NCI-H1048 (cell line): ENCODE measurements around the gene RIMBP2.

Experiments used
- DNase-seq: peaks from one replicate; lab custom pipeline; 2025; lab: John Stamatoyannopoulos, UW

Gene RIMBP2

DNA sequence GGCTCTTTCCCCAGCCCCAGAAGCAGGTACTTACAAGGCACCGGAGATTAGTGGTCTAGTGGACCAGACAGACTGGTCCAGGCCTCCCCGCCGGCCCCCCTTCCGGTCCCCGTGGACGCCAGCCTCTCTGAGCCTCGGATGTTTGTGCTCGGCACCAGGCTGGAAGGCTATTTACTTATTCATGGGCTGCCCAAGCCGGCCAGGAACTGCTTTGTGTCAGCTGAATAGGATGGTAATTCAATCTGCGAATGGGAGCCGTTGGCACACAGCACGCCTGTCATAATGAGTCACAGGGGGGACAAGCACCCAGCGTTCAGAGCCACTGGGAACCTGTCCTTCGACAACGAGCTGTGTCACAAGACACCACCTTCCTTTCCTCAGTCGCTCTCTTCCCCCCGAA, 82.3 kb downstream of the RIMBP2 start:
- no peak for DNase-seq

DNA sequence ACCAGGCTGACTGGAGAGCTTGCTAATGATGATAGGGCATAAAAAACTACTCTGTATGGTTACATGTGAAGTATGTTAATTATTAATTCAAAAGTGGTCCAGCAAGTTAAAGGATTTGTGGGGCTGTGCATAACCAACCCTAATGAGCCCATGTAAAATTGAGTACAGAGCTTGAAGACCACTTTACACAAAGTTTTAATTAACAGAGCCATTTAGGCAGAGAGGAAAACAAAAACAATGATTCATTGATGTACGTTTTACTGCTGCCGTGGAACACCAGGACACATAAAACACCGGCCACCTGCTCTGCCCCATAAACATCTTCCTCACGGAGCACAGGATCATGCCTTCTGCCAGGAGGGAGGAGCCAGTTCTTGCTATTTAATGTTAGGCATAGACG, 83.5 kb downstream of the RIMBP2 start:
- no peak for DNase-seq

DNA sequence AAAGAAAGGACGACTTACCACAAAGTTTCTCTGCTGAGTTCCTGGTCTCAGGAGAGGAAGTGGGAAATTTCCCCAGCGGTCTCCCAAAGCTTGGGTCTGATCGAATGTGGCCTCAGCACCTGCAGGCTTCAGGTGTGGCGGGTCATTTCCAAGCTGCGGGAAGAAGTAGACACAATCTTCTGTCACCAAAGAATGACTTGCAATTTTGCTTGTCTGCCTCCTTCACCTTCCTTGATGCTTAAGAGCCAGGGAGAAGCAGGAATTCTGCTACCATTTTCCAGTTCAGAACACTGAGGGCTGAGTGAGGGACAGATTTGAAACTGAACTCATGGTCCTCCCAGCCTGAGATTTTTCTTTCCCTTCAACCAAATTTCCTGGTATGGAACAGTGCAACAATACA, 87.8 kb downstream of the RIMBP2 start:
- DNase-seq: no peak

DNA sequence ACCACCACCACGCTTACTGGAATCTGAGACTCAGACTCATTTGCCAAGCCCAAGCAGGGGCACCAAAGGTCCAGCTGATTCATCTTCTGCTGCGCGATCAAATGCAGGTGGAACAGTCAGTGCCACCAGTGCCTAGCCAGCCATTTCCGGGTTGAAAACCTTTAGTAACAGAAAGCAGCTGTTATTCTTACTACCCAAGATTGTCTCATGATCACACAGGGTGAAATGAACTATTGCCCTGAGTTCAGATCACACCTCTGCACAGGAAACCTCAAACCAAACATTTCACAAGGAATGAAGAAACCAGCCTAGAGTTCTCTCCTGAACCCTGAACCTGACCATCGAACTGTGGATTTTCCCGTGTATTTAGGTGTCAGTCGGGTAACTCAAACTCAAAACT, 88.9 kb downstream of the RIMBP2 start:
- no peak for DNase-seq

DNA sequence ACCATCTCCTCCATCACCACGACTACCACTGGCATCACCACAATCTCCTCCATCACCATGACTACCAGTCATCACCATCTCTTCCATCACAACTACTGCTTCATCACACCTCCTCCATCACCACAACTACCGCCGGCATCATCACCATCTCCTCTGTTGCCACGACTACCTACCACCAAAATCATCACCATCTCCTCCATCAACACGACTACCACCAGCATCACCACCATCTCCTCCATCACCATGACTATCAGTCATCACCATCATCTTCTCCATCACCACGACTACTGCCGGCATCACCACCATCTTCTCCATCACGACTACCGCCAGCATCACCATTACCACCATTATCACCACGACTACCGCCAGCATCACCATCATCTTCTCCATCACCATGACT, 89.5 kb downstream of the RIMBP2 start:
- no peak for DNase-seq

DNA sequence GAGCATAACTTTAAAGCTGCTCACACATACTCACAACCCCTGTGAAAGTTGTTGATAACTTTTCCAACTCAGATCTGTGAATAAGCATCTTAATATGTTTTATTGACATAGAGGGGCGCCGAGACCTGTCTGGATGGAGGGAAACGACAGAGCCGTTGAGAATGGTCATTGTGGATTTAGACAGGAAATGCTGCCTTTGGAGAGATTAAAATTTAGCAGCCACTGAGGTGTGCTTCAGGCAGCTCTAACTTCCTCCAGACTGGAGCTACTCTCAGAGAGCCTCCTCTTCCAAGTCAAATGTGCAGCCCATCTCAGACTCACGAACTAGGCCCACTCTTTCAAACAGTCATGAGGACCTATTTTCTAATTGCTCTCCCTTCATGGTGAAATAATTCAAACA, 90.9 kb downstream of the RIMBP2 start:
- DNase-seq: no peak

DNA sequence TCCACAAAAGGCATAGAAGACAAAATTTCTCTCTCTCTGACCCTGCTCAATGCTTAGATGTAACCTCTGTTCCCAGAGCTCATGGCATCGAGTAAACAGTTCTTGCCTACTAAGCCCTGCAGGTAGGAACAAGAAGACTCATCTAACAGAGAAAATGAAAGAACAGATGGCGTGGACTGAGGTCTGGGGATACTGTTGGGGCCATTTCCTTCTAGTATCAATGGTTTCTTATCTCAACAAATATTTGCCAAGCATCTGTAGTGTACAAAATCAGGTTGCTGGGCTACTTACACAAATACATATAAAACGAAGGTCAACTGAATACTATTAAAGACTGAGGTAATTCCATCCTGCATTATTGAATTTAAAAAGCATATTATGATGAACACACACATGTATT, 93.3 kb downstream of the RIMBP2 start:
- no peak for DNase-seq

DNA sequence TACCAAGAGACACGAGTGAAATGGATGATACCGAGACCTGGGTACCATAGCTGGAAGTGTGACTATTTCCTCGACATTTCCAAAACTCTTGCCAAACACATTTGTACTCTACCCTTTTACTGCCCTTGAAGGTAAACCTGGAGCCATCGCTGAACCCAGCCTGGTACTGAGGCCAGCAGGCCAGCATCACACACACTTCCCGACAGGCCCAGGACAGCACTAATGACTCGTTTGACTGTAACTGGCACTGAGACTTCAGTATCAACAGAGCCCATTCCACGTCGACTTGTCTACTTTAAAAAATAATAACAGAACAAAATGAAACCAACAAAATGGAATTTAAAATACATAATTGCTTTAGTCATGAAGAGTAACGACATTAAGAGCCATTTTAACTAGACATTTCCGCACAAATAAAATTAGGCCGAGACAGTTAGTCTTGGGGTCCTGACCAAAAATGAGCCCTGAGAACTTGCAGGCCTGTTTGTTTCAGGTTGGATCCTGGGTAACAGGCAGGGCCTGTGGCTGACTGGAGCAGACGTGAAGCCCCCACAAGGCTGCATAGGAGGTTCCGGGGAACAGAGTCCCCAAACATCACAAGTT, 94.3 kb downstream of the RIMBP2 start:
- no peak for DNase-seq

DNA sequence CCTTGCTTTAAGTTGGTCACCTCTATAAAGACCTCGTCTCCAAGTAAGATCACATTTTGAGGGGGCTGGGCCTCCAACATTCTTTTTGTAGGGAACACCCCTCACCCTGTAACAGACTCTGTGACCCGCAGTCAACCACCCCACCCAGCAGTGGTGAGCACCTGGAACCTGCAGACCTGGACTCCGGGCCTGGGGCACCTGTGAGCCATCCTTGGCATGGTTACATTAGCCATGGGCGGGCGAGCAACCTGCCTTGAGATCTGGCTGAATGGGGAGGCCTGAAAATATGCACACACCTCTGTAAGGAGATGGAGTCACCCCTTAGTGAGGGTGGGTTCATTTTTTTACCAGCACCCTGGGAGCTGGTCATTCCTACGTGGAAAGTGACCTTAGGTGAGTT, 95.3 kb downstream of the RIMBP2 start:
- DNase-seq: no peak

DNA sequence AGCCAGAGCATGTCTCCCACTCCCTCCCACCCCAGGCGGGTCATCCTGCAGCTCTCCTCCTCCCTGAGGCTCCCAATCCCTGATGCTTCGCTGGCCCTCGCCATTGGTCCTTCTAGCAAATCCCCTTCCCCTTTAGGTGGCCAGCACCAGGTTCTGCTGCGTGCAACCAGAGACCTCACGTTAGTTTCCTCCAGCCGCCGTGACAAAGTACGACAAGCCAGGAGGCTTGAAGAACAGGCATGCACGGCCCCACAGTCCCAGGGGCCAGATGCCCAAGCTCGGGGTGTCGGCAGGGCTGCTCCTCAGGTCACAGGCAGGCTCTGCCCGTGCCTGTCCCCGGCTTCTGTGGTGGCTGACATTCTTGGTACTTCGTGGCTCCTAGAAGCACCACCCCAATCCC, 95.8 kb downstream of the RIMBP2 start:
- DNase-seq: no peak

DNA sequence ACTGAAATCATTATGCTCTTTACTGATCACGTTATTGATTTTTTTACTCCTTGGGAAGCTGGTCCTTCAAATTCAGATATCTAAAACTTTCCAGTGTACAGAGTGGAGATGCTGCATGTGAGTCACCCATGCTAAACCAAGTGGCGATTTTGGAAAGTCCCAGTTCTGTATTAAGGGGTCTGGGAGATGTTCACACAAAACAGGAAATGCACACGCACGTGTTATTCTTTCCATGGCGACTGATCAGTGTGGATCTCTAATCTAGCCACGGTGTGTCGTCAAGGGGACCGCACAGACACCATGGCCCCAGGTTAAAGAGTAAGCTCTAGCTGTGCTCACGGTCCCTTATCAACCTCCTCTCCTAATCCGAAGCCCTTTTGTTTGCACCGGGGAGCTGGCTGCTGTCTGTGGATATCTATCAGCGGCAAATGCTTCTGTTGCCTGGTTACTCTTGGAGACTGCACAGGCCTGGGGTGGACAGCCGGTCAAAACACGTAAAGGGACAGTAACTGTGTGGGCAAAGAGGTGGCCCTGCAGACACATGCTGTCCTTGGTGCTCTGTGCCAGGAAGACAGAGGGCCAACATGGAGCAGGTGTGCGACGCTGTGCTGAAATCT, 96.6 kb downstream of the RIMBP2 start:
- no peak for DNase-seq

DNA sequence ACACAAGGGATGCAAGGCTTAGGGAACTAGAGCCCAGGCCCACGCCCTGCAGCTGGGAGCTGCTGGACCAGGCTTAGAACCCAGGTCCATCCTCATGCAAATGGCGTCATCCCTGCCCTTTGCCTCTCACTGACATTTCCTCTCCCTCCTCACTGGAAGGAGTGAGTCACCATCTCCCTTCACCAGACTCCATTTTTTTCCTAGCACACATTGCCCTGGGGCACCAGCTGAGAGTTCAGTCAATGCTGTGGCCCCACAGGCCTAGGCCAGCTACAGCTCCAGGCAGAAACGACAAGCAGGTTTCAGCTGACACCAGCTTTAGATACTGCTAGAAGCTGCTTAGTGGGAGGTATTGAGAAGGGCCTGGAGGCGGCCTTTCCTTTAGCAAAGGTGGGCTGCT, 98.9 kb downstream of the RIMBP2 start:
- no peak for DNase-seq

DNA sequence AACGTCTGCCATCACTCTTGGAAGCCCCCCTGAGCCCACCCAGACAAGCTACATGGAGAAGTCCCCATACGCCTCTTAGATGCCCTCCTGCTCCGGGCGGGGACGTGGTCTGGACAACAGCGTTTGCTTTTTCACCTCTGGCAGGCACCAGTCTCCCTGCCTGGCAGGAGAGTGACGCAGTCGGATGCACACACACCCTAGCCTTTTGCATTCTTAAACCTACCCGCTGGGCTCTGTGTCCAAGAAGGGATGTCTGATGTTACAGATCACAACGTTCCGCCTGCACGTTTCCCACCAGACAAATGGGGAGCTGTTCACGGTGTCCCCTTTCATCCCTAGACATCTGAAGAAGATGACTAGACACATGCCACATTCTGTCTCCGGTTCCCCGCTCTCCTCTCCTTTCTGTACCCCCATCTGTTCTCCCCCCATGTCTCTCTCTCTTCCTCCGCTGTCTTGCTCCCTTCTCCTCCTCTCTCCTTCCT, 100.2 kb downstream of the RIMBP2 start:
- no peak for DNase-seq

DNA sequence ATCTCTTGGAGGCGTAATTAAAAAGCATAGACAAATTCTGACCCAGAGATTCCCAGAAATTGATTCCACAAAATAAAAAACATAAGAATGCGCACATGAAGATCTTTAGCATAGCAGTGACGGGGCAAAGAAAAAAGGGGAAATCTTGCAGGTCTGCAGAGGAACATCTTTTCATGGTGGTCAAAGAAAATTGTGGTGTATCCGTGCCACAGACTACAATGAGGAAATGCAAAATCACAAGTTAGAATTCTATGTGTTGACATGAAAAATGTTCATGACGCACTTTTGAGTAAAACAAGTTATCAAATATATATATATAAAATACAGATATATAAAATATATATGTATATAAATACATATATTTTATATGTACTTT, 101.6 kb downstream of the RIMBP2 start:
- DNase-seq: no peak

DNA sequence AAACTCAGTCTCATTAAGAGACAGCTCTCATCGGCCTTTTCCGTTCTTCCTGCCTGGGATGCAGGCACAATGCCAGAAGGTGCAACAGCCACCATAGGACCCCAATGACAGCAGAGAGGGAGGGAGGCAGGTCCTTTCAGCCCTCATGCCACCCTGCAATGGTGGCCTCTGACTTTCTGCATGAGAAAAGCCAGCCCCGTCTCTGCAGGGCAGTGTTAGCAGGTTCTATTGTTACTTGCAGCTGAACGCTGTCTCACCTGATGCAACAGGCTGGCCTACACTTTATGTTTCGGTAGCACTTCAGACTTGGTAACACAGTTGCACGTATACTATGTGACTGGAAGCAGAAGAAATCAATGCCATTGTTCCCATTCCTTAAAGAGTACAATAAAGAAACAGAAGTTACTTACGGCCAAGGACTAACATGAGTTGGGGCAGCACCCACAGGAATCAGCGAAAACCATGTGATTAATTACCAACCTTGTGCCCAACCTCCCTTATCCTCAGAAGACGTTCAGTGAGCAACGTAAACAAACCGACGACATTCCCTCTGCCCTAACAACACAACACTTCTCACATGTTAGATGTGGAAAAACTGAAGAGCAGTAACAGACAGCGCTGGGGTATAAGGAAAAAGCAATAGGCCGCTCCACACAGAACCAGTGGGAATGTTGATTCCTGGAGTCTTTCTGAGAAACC, 102.1 kb downstream of the RIMBP2 start:
- no peak for DNase-seq

DNA sequence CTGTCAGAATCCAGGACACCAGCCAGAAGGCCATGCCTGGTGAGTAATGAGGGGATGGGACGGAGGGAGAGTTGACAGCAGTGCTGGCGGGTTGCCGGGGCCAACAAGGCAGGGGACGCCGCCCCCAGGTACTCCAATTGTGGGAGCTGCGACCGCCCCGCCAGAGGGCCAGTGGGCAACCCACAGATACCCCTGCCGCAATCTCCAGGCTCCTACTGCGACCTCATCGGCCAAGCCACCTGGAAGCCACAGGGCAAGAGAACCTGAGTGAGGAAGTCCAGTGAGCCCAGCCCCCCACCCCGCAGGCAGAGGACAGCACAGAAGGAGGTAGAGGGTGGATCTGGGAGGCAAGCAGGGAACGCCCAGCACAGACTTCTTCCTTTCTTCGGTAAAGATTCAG, 103.0 kb downstream of the RIMBP2 start:
- no peak for DNase-seq

DNA sequence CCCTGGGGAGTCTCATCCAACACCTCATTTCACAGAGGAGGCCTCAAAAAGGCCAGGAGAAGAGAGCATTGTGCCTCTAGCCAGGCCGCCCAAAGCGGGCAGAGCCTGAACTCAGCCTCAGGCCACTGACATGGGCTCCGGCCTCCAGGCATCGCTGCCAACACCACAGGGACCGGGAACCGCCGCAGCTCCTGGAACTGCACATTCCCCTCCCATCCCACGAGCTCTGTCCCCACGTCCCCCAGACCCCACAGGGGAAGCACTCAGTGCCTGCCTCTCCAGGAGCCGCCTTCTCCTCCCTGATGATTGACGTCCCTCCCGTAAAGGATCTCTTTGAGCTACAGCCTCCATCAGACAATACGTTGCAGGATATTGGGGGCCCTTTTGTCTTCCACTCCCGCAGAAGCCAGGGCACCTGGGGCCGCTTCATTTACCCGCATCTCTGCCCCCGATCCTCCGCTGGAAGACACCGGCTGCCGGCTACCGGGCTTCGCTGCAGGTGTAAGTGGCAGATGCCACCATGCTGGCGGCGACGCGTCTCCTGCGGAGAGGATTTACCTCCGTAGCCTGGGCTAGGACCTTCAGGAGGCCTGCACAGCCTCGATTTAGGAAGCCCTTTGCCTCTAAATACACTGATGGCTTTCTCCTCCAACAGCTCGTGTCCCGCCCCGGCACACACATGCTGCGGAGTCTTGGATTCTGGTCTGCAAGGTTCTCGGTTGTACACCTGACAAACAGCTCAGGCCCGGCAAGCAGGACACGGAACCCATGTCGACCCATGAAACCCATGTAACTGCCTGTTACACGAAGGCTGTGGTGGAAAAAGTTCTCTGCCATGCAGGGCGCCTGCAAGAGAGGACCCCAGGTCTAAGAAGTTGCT, 104.8 kb downstream of the RIMBP2 start:
- no peak for DNase-seq

DNA sequence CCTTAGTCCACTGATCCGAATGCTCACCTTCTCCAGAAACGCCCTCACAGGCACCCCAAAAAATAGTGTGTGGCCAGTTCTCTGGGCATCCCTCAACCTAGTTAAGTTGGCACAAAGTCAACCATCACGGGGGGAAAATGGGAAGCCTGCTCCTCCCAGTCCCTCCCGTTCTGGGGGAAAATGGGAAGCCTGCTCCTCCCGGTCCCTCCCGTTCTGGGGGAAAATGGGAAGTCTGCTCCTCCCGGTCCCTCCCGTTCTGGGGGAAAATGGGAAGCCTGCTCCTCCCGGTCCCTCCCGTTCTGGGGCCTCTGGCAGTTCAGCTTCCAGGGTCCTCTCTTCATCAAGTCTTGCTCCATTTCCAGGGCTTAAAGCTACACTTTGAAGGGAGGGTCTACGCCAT, 106.1 kb downstream of the RIMBP2 start:
- DNase-seq: no peak

DNA sequence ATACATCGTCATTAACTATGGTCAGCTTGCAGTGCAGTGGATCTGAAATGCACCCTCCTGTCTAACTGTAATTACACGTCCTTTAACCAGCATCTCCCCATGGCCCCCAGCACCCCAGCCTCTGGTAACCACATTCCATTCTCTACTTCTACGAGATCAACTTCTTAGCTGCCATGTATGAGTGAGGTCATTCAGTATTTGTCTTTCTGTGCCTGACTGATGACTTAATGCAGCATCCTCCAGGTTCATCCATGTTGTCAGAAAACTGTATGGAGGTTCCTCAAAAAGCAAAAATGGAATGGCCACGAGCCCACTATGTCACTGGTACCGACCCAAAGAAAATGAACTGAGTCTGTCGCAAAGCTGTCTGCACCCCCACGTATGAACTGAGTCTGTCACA, 107.3 kb downstream of the RIMBP2 start:
- DNase-seq: no peak

DNA sequence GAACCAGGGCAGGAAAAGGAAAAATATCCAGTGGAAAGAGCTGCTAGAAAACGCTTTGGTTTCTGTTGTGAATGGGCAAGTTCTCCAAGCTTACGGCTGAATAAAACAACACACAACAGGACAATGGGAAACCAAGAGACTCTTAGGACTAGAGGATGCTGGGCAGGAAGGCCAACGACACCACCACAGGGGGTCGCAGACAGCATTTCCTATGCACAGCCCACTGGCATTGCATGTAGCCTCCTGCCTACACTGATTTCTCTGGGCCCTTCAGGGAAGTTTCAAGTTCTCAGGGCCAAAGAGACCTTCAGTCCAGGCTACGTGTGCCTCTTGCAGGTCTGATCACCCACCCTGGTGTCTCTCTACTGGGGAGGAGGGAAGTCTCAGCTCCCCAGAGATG, 108.0 kb downstream of the RIMBP2 start:
- no peak for DNase-seq

DNA sequence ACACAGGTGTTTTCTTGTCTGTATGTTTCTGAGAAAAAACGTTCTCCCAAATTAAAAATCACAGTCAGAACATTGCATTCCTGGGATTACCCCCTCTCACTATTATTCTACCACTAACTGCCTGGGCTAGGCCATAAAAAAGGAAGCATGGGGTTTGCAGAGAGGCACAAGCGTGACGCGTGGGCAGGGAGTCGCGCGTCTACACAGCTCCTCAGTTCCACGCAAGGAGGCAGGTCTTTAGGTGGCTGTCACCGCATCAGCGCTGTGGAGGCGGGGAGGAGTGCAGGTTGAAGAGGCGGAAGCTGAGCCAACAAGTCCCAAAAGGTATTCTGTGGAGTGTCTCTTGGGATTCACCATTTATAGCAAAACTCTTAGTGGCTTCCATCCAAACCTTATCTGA, 109.9 kb downstream of the RIMBP2 start:
- DNase-seq: no peak

DNA sequence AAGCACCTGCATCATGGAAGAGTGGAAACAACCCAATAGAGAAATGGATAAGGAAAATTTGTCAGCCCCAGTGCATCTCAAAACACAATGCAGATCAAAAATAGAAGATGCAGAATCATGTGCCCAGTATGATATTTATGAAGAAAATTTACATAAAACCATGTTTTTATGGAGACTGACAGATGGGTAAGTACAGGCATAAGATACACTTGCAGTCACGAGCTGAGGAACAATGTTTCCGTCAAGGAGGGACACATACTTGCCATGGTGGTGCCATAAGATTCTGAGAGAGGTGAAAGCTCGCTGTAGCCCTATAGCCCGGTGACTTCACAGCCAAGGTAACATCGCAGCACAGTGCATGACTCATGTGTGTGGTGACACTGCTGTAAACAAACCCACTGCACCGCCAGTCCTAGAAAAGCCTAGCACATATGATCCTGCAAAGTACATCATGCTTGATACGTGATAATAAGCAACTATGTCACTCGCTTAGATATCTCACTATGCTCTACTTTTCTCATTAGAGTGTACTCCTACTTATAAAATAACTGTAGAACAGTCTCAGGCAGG, 112.6 kb downstream of the RIMBP2 start:
- no peak for DNase-seq
